Upper lobe of left lung (tissue), 6 donors: ENCODE data around the gene TWNK. TPM values are rescaled to one million over a fixed set of nuclear protein-coding genes. Genes with fewer than 3 reads are reported as not detected.

Experiments used
- ATAC-seq, 2 donors: fragments of 200-7000 bp; cut with Tn5 transposase; one replicate each; pipeline ENCODE4 v1.9.1; 2022; ENCODE audit warnings: mild to moderate bottlenecking in 2 of 2, moderate library complexity in 2 of 2; ENCODE audit not compliant: low FRiP score in 2 of 2
- DNase-seq, 2 donors: peaks; one replicate each; pipeline ENCODE4 v3.0.0-alpha.2; 2019 to 2020
- H3K27ac ChIP-seq, 4 donors: fragments of 200-600 bp; sonication (generic); one replicate each; pipeline ENCODE4 v1.5.1; 2016 to 2019
- H3K27me3 ChIP-seq, 4 donors: fragments of 200-600 bp; sonication (generic); one replicate each; pipeline ENCODE4 v1.5.1; 2017 to 2019
- H3K36me3 ChIP-seq, 4 donors: fragments of 200-600 bp; sonication (generic); one replicate each; pipeline ENCODE4 v1.5.1; 2016 to 2019
- H3K4me1 ChIP-seq, 4 donors: fragments of 200-600 bp; sonication (generic); one replicate each; pipeline ENCODE4 v1.5.1; 2018 to 2019
- H3K4me3 ChIP-seq, 4 donors: fragments of 200-600 bp; sonication (generic); one replicate each; pipeline ENCODE4 v1.5.1; 2017 to 2019; ENCODE audit warnings: mild to moderate bottlenecking in 2 of 4, moderate library complexity in 1 of 4
- H3K9me3 ChIP-seq, 4 donors: fragments of 200-600 bp; sonication (generic); one replicate each; pipeline ENCODE4 v1.5.1; 2018 to 2019
- CTCF ChIP-seq, 6 experiments: fragments of 450-650 bp in 4 of 6; fragments of 200-600 bp in 2 of 6; sonication (generic) in 2 of 6; IDR thresholded peaks; one replicate each; pipeline ENCODE4 v1.5.1; 2016 to 2019; ENCODE audit warnings: antibody characterized with exemption in 6 of 6
- EP300 ChIP-seq, 4 donors: sonication (generic); formaldehyde crosslinking; IDR thresholded peaks; one replicate each; pipeline ENCODE4 v1.5.1; 2017; ENCODE audit warnings: antibody characterized with exemption in 4 of 4, control low read depth in 2 of 4
- POLR2A ChIP-seq, 4 donors: fragments of 450-650 bp; IDR thresholded peaks; one replicate each; pipeline ENCODE4 v1.5.1; 2016 to 2017; ENCODE audit warnings: antibody characterized with exemption in 4 of 4, mild to moderate bottlenecking in 2 of 4
- POLR2AphosphoS5 ChIP-seq, 2 donors: sonication (generic); formaldehyde crosslinking; IDR thresholded peaks; one replicate each; pipeline ENCODE4 v1.5.1; 2017; ENCODE audit warnings: antibody characterized with exemption in 2 of 2
- WGBS, 2 donors: methylation state at CpG; one replicate each; pipeline ENCODE4 v1.1.5; 2017 to 2018; 5-methylcytosine and 5-hydroxymethylcytosine counted together
- total RNA-seq, 6 donors: library from RNA; depleted of rRNA in 4 of 6; stranded (reverse); fragments of >200 nt in 4 of 6; gene quantifications; one replicate each; pipeline versions ENCODE4 v1.1.0 to v1.2.1, GENCODE V29; 2016 to 2021
- donor health status: DM: no; HTN: no; CAD: no; lungs with moderate emphysema.
- donor health status: DM: no; HTN: yes; CAD: no; lungs with severe emphysema.

TWNK gene
- total RNA-seq, 6 donors from 2014 or later, result 2.6 to 9.1 (median 5.8) TPM

GRCh38 chr10:100969187-100970075 lies 17.9 kb upstream of the TWNK start, which contains the start of gene SEMA4G:
Gene SEMA4G, plus strand, starts transcription at chr10:100969504. Its CDS starts 3,409 bp downstream, at chr10:100972913.
- H3K4me1 ChIP-seq, result peaks cover 4 to 24% (median 16%) of the 10 kb centered on the region in 4 donors
- peak within 1 kb of the TSS in 2 of 4 donors; percentile 24 to 55 for H3K27ac ChIP-seq
- 5 to 7% methylated on average over 14 to 33 of the region's 70 CpGs for WGBS, 2 donors
- ATAC-seq (peak; percentile 72 to 78), DNase-seq (peak; percentile 43 to 91)
- peak; percentile 47 to 83 (median 60) for TF ChIP-seq CTCF (IDR thresholded peaks at IDR 0.05)
- TF ChIP-seq POLR2AphosphoS5 (IDR thresholded peaks at IDR 0.05), result no peak
- H3K9me3 ChIP-seq, result no peaks in the 10 kb centered on the region
- H3K27me3 ChIP-seq, result no peaks in the 10 kb centered on the region
- H3K36me3 ChIP-seq, result peaks cover 0 to 8% (median 3%) of the 10 kb centered on the region in 4 donors
- peak within 1 kb of the TSS; percentile 48 to 76 (median 60) for H3K4me3 ChIP-seq

- no peak for TF ChIP-seq EP300 (IDR thresholded peaks at IDR 0.05)
- no peak for TF ChIP-seq CTCF (IDR thresholded peaks at IDR 0.05)
- no peak for TF ChIP-seq POLR2A (IDR thresholded peaks at IDR 0.05)
- TF ChIP-seq POLR2AphosphoS5 (IDR thresholded peaks at IDR 0.05), result no peak
- H3K27ac ChIP-seq, result peak overlapping the region in 1 of 4 donors; percentile 24
- H3K36me3 ChIP-seq, result peaks cover 0 to 6% (median 3%) of the 10 kb centered on the region in 4 donors
- H3K9me3 ChIP-seq, result no peaks in the 10 kb centered on the region
- H3K4me1 ChIP-seq, result peaks cover 4 to 24% (median 16%) of the 10 kb centered on the region in 4 donors
- H3K4me3 ChIP-seq, result peak overlapping the region in 3 of 4 donors; percentile 59 to 76 (median 60)
- no peaks in the 10 kb centered on the region for H3K27me3 ChIP-seq
- 33 to 41% methylated on average over 13 of the region's 13 CpGs for WGBS, 2 donors
- DNase-seq, result peak; percentile 51 to 65
- peak; percentile 43 to 44 for ATAC-seq
Measured at GRCh38 chr10:100970076-100970913, 17.0 kb upstream of the TWNK start.

- ATAC-seq (peak in 1 of 2 donors; percentile 52), DNase-seq (no peak)
- no peak overlapping the region for H3K27ac ChIP-seq
- 50 to 71% methylated on average over 2 to 4 of the region's 4 CpGs for WGBS, 2 donors
- peaks cover 4 to 24% (median 16%) of the 10 kb centered on the region in 4 donors for H3K4me1 ChIP-seq
- no peaks in the 10 kb centered on the region for H3K27me3 ChIP-seq
- H3K4me3 ChIP-seq, result no peak overlapping the region
- TF ChIP-seq EP300 (IDR thresholded peaks at IDR 0.05), result no peak
- no peak for TF ChIP-seq POLR2AphosphoS5 (IDR thresholded peaks at IDR 0.05)
- no peak for TF ChIP-seq CTCF (IDR thresholded peaks at IDR 0.05)
- no peak for TF ChIP-seq POLR2A (IDR thresholded peaks at IDR 0.05)
- no peaks in the 10 kb centered on the region for H3K9me3 ChIP-seq
- H3K36me3 ChIP-seq, result peaks cover 0 to 6% (median 0%) of the 10 kb centered on the region in 4 donors
Measured at GRCh38 chr10:100970914-100971811, 16.2 kb upstream of the TWNK start.
